ENCODE results near the gene AHDC1.
"Not testable (repeated sequence)": the region's sequence is repeated elsewhere in the genome, so short reads cannot be mapped to it uniquely, and the experiment has no call there.

Gene AHDC1, protein sequence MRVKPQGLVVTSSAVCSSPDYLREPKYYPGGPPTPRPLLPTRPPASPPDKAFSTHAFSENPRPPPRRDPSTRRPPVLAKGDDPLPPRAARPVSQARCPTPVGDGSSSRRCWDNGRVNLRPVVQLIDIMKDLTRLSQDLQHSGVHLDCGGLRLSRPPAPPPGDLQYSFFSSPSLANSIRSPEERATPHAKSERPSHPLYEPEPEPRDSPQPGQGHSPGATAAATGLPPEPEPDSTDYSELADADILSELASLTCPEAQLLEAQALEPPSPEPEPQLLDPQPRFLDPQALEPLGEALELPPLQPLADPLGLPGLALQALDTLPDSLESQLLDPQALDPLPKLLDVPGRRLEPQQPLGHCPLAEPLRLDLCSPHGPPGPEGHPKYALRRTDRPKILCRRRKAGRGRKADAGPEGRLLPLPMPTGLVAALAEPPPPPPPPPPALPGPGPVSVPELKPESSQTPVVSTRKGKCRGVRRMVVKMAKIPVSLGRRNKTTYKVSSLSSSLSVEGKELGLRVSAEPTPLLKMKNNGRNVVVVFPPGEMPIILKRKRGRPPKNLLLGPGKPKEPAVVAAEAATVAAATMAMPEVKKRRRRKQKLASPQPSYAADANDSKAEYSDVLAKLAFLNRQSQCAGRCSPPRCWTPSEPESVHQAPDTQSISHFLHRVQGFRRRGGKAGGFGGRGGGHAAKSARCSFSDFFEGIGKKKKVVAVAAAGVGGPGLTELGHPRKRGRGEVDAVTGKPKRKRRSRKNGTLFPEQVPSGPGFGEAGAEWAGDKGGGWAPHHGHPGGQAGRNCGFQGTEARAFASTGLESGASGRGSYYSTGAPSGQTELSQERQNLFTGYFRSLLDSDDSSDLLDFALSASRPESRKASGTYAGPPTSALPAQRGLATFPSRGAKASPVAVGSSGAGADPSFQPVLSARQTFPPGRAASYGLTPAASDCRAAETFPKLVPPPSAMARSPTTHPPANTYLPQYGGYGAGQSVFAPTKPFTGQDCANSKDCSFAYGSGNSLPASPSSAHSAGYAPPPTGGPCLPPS (N-terminal part only)

GRCh38 chr1:27603681-27604578, at the start of gene AHDC1:
TSS of gene AHDC1 (minus strand) at chr1:27604144. CDS start at chr1:27552115, 52,029 bp downstream.
- DNase-seq, result peak; percentile 82

DNA sequence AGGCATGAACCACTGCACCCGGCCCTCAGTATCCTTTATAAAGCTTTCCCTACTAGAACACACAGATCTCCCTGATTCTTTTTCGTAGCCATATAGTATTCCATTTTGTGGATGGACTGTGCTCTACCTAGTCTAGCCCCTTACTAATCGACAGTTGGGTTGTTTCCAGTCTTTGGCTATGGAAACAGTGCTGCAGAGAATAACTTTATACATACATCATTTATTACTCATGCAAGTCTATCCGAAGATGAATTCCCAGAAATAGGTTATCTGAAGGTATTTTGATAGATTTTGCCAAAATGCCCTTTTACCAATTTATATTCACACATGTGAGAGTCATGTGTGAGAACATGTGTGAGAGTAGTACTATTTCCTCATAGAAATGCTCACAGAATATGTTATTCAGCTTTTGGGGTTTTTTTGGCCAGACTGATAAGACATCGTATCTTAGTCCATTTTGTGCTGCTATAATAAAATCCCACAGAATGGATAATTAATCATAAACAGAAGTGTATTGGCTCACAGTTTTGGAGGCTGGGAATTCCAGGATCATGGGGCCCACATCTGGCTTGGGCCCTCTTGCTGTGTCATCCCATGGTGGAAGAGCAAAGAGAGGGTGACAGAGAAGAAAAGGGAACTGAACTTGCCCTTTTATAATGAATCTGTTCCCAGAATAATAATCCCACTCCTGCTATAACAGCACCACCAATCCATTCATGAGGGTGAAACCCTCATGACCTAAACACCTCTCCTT, 48.3 kb upstream of the AHDC1 start:
- DNase-seq, result no peak

- DNase-seq, result no peak
Observed at GRCh38 chr1:27650539-27651175, 46.7 kb upstream of the AHDC1 start.

GRCh38 chr1:27650171-27650538, 46.2 kb upstream of the AHDC1 start:
- no peak for DNase-seq

DNA sequence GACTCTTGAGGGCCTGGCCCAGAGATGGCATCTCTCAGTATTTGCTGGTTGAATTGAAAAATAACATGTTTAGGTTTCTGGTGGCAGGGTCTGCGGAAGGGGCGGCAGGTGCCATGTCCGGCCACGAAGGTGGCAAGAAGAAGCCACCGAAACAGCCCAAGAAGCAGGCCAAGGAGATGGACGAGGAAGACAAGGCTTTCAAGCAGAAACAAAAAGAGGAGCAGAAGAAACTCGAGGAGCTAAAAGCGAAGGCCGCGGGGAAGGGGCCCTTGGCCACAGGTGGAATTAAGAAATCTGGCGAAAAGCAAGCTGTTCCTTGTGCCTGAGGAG, 45.3 kb upstream of the AHDC1 start:
- no peak for DNase-seq

DNA sequence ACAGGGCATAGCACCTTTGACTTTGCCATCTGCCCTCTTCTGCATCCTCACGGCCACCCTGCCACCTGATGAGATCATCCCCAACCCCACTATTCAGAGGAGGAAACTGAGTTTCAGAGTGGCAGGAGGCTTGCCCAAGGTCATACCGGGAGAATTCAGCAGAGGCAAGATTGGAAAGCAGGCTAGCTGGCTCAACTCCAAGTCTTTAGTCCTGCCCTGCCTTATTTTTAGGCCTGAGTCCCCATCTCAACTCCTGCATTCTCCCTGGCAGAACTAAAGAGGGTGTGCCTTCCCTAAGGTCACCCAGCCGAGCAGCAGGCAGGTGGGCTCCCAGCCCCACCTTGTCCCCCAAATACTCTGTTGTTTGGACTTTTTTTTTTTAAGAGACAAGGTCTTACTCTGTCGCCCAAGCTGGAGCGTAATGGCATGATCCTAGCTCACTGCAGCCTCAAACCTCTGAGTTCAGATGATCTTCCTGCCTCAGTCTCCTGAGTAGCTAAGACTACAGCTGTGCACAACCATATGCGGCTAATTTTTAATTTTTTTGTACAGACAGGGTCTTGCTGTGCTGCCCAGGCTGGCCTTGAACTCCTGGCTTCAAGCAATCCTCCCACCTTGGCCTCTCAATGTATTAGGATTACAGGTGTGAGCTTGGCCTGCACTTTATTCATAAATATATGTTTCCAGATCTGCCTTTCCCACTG, 44.8 kb upstream of the AHDC1 start:
- DNase-seq, result no peak

GRCh38 chr1:27647328-27647727, 43.4 kb upstream of the AHDC1 start:
- DNase-seq, result no peak

GRCh38 chr1:27646676-27647075, 42.7 kb upstream of the AHDC1 start:
- DNase-seq, result no peak

GRCh38 chr1:27645071-27645415, 41.1 kb upstream of the AHDC1 start:
- DNase-seq, result no peak

- DNase-seq, result no peak
Observed at GRCh38 chr1:27644369-27645070, 40.6 kb upstream of the AHDC1 start.

DNA sequence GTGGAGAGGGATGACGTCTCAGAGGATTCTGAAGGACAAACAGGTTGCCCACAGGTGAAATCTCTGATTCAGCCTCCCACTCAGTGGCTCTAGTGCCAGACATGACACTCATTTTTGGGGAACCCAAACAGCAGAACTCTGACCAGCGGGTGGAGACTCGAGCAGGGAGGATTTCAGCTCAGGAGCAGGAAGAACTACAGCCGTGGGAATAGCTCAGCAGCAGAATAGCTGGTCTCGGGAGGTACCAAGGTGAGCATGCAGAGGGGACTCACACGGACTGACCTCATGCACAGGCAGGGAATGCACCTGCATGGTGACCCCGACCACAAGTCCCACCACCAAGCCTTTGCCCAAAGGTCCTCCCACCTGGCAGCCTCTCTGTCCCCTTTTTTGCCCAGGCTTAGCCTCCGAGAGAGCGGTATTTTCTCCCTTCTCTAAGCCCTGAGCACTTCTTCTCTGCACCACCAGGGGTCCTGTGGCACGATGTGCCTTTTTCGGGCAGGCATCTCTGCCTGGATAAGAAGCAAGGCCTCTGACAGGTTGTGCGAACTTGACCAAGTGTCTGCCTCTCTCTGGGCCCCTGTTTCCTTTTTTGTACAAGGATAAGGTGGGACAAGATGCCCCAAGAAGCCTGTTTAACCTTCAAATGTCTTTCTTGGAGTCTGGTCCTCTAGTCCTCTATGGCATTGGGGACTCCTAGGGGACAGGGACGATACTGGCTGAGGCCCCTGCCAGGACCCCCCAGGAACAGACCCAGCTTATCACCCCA, 39.8 kb upstream of the AHDC1 start:
- no peak for DNase-seq

DNA sequence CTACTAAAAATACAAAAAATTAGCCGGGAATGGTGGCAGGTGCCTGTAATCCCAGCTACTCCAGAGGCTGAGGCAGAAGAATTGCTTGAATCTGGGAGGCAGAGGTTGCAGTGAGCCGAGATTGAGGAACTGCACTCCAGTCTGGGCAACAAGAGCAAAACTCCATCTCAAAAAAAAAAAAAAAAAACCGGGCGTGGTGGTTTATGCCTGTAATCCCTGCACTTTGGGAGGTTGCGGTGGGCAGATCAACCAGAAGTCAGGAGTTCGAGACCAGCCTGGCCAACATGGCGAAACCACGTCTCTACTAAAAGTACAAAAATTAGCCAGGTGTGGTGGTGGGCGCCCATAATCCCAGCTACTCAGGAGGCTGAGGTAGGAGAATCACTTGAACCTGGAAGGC, 36.6 kb upstream of the AHDC1 start:
- DNase-seq, result not testable (repeated sequence)

DNA sequence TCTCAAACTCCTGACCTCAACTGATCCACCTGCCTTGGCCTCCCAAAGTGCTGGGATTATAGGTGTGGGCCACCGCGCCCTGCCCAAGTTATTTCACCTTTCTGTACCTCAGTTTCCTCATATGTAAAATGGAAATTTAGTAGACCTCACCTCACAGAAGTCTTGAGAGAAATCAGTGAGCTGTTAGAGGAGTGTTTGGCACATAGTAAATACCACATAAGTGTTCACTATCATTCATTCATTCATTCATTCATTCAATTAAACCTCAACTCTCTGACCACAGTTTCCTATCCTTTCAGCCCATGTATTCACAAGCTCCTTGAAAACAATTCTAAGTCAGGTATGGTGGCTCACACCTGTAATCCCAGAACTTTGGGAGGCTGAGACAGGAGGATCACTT, 34.9 kb upstream of the AHDC1 start:
- no peak for DNase-seq

GRCh38 chr1:27638047-27638734, 34.2 kb upstream of the AHDC1 start:
- no peak for DNase-seq

DNA sequence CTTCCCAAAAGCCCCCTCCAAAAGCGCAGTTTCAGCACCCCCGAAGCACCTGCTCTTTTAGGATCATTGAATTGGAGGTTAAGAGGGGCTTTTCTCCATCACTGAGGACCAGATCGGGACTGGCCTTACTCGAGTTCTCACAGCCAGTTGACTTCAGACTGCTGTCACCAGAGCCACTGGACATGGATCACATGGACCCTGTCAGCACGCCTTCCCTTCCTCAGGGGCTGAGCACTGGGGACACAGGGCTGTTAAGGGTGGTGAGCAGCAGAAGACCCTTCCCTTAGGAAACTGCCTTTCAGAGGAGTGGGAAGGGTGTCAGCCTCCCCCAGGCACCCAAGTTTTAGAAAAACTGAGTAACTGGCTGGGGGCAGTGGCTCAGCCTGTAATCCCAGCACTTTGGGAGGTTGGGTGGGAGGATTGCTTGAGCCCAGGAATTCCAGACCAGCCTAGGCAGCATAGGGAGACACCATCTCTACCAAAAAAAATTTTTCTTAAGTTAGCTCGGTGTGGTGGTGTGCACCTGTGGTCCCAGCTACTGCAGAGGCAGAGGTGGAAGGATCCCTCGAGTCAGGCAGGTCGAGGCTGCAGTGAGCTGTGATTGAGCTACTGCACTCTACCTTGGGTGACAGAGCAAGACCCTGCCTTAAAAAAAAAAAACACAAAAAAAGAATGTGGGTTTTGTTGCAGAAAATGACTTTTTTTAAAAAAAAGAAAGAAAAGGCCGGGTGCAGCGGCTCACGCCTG, 31.6 kb upstream of the AHDC1 start:
- no peak for DNase-seq

- DNase-seq, result no peak
Observed at GRCh38 chr1:27634985-27635367, 31.0 kb upstream of the AHDC1 start, which contains the start of gene FGR. TSS of gene FGR (minus strand) at chr1:27635185. CDS start at chr1:27623916, 11,269 bp downstream.

- no peak for DNase-seq
Observed at GRCh38 chr1:27634177-27634984, 30.4 kb upstream of the AHDC1 start.

Data from NCI-H2227 treated with DMSO at 0.1 percent for 48 hours (cell line).